Stimulated activated CD8-positive, alpha-beta memory T cell treated with anti-CD3 and anti-CD28 coated beads, Interleukin-12 subunit alpha, Interleukin-12 subunit beta, amount 100 ng/mL, for 1 hour (primary cell): Measurements from ENCODE around the gene DOK3.
A peak's percentile ranks its signal among the peaks of the same experiment; 100 is the strongest.

Experiments
- DNase-seq: peaks from one replicate; pipeline ENCODE4 v3.0.0-alpha.2; 2020; ENCODE audit warnings: low read depth

The DOK3 gene

DNA sequence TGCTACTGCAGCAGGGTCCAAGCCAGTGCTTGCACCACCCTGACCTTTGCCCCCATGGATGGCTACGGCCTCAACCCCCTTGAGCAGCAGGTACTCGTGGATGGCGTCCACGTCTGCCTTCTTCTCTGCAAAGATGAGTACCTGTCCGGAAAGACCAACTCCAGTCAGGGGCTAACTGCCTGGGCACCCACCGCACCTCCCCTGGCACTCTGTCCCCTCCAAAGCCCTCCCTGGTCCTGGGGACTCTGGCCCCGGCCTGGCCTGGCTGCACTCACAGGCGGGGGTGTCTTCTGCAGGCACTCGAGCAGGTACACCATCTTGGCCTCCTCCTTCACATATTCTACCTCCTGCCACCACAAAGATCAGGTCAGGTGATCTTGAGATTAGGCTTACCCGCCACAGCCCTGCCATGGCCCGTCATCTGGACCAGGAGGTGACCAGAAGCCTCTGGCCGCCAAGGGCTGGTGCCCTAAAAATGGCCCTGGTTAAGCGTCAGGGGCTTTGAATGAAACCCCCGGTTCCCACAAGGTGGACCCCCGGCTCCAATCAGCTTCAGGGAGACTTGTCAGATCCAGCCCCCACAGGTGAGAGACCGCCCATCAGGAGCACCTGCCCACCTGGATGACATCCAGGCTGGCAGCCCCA, 3.2 kb upstream of the DOK3 start:
- no peak for DNase-seq

DNA sequence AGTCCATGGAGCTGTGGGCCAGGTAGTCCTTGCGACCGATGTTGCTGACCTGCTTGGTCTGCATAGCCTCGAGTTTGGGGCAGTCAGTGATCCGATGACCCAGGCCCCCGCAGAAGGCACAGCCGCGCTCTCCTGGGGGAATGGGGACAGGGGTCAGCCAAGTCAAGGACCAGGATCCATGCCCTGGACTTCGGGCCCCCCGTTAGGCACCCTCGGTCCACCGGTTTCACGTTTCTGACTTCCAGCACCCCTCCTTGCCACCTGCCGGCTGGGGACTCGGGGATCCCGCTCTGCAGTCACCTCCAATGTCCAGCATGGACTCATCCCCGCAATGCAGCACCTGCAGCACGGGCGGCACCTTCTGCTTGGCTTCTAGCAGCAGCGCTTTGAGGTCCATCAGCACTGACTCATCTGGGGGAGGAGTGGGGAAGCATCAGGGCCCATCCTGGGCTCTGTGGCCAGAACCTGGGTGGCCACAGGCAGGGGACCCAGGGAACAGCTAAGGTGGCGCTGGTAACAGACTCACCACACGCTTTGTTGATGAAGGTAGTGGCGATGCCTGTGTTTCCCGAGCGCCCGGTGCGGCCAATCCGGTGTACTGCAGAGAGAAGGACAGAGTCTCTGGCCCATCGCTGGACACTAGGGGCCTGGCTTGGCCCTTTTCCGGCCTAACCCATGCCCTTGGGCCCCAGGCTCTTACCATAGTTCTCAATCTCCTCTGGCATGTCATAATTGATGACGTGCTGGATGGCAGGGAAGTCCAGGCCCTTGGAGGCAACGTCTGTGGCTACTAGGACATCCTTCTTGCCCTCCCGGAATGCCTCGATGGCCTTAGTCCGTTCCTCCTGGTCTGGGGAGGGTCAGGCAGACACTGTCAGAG, 2.4 kb upstream of the DOK3 start:
- no peak for DNase-seq

DNA sequence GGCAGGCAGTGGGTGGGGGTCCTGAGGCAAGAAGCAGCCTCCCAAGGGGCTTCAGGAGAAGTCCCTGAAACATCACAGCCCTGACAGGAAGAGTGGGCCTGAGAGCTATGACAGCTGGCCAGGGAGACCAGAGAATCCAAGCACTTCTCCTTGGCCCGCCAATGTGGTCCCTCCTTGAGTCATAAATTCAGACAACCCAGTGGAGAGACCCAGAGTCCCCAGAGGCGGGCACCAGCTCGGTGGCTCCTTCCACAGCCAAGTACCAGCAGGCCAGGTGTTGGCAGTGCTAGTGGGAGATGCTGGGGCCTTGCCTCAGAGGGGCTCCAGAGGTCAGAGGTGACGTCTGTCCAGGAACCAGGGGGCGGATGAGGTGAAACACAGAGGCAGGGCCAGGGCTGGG, 1.6 kb upstream of the DOK3 start:
- no peak for DNase-seq

DNA sequence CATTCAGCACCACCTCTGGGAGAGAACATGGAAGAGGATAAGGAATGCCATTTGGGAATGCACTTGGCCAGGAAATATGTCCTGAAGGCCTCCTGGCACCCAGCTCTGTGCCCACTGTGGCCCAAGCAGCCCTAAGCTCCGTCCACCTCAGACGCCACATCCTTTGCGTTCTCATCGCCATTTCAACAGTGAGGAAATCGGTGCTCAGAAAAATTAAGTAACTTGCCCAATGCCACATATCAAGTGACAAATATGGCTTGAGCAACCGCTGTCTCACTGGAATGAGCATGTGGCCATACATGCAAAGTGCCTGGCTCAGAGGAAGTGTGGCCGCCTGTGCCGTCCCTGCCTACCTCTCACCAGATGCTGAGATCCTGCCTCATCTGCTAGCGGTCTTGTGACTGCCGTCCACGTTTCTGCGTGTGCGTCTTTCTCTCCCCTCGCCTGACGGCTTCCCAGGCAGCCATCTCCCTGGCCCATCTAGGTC, 984 bp upstream of the DOK3 start:
- DNase-seq: no peak

DNA sequence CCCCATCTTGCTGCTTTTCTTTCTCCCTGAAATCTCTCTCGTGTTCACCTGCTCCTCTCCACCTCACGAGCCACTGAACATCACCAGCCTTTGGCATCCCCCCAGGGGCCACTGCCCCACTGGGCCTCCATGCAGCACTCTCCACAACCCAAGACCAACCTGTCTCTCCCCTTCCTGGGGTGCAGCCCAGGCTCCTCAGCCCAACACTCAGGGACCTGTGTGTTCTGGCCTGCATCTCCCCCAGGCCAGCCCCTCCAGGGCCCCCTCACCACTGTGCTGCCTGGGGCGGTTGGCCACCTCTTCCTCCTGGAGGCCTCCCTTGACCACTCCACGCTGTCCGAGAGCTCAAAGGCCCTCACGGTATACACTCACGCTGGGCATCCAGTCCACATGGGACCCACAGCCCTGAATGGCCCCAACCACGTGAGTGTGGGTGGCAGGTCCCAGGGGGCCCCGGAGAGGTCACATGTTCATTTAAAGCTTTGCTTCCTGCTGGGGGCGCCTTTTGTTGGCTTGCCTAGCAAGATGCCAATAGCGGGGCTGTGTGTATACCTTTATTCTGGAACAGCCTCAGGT, 453 bp upstream of the DOK3 start:
- DNase-seq: no peak

DNA sequence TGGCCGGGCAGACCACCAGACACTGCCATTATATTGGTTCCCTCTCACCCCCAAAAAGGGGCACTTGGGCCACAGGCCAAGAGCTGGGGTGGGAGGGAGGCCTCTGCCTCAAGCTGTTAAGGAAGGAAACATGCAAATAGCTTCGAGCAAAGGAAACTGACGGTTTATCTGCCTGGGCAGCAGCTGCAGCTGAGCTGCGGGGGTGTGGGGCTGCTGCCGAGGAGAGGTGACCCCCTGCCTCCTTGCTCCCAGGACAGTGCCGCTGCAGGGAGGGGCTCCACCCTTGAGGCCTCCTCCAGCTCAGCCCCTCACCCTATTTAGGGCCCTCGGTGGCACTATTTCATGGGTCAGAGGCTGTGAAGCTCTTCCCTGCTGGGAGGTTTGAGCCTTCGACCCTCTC, 789 bp downstream of the DOK3 start:
- DNase-seq: no peak

DNA sequence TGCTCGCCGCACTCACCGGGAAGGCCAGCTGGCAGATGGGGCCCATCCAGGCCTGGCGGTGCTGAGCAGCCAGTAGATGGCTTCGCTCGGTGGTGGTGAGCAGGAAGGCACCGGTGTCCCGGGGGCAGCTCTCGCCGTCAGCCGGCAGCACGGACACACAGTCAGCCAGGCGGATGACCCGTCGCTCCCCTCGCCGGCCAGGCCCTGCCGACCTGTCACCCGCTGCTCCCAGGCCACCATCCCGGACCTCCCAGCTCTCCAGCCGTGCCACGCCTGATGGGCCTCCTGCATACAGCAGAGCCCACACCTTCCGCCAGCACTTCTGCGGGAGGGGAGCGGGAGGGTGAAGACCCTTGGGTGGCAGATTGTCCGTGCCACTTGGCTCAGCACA, 1.4 kb downstream of the DOK3 start:
- DNase-seq: no peak

DNA sequence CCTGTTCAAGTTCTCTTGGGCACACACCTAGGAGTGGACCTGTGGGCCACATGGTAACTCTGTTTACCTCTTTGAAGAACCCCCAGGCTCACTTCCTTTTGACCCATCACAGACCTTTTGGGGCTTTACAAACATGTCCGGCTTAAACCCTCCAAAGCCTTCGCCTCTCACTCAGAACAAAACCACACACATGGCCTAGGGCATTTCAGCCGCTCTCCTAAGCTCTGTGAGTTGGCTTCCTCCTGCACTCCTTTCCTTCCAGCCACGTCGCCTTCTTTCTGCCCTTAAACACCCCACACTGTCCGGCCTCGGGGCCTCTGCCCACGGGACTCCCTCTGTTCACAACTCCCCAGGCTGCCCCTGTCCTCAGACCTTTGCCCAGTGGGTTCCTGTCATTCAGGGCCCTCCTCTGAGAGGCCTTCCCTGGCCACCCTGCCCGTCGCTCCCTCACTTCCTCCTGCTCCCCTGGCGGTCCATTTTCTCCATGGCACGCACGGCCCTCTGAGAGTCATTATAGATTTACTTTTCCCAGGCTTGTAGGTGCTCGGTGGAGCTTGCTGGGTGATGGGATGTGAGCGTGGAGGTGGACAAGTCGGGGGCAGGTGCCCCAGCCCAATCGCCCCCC, 1.9 kb downstream of the DOK3 start:
- no peak for DNase-seq

DNA sequence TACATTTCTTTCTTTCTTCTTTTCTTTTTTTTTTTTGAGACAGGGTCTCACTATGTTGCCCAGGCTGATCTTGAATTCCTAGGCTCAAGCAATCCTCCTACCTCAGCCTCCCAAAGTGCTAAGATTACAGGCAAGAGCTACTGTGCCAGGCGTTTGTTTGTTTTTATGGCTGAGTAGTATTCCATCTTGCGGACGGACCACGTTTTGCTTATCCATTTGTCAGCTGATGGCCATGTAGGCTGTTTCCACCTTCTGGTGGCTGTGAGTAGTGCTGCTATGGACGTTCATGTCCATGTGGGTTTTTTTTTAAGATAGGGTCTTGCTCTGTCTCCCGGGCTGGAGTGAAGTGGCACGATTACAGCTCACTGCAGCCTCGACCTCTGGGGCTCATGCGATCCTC, 2.5 kb downstream of the DOK3 start:
- DNase-seq: no peak

DNA sequence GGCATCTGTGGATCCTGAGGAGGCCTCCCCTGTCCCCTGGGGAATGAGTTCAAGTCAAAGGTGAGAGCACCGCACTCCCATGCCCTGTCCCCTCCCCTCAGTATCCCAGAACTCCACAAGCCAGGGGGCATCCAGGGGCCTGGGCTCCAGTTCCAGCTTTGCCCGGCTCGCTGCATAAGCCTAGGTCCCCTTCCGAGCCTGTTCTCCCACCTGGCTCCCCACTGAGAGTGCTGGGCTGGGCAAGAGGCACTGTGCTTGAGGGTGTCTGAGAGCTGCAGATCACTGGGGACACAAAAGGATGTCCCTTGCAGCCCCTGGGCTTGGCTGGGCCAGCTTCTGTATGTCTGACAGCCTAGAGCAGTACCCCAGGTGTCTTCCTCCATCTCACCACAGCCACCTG, 4.6 kb downstream of the DOK3 start:
- no peak for DNase-seq

DNA sequence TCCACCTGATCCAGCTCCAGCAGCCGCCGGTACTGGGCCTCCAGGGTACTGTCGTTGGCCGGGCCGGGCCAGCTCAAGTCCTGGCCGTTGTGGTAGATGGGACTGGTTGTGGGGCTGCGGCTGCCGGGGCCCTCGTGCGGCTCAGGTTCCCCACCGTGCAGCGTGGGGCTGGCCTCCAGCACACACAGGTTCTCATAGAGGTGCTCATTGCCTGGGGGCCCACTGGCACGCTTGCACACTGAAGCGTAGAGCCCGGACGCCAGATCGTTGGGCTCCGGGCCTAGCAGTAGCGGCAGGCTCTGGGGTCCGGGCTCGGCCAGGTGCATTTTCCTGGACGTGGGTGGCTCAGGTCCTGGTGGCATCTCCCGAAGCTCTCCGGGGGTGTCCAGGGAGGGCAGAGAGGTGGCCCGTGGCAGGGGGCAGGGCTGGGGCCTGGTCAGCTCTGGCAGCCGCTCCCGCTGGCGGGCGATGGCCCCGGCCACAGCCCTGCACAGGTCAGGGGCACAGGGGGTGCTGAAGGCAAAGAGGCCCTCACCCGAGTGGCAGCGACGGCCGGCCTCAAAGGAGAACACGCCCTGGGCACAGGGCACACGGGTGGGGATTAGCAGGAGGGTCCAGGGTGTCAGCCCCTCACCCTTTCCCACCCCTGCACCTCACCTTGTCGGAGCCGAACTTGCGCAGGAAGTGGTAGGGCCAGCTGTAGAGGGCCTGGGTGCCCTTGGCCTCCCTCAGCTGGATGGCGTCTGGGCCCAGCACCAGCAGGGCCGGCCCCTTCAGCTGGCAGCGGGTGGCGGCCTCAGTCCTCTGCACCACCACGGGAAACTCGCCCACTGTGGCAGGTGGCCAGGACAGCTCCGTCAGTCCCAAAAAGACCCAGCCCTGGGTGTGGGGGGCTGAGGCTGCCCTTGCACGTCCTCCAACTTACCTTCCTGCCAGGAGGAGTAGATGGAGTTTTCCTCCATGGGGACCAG, 5.3 kb downstream of the DOK3 start:
- DNase-seq: no peak

DNA sequence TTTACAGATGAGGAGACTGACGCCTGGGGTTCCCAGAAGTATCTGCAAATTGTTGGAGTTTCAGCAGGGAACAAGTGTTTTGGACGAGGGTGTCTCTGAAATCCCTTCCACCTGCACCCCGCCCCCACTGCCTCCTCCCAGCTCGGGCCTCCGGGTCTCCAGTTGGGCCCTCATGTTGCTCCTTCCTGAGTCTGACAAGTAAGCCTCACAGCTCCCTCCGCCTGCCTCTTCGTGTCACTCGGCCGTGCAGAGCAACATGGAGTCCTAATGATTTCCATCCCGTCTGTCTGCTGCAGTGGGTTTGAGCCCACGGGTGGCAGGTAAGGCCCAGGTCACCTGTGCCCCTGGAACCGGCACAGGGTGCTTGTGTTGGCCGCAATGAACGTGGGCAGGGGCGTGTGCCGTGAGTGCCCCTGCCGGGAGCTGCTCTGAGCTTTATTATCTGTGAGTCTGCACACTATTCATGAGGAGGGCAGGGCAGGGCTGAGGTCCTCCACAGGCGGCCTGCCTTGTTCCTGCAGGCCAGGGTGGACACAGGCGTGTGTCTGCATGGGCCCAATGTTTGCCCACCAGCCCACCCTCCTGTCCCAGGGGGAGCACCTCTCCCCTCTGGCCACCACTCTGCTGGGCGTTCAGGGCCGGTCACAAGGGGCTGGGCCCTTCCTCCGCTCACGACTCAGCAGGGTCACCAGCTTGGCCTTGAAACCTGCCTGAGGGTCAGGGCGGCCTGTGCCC, 6.1 kb downstream of the DOK3 start:
- DNase-seq: no peak

DNA sequence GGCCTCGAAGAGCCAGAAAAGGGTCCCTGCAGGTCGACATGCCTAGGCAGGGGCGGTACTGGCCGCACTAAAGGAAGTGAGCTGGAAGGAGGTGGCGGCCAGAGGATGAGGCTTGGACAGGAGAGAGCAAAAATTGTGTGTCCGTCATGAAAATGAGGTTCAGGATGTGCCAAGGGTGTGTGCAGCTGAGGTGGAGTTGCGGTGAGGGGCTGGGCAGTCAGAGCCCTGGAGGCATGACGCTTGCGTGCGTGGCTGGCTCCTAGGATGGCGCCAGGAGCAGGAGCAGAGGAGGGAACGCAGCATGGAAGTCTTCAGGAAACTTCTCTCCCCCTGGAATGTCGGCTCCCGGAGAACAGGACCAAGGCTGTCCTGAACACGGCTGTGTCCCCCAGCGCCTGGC, 6.7 kb downstream of the DOK3 start:
- DNase-seq: no peak

DNA sequence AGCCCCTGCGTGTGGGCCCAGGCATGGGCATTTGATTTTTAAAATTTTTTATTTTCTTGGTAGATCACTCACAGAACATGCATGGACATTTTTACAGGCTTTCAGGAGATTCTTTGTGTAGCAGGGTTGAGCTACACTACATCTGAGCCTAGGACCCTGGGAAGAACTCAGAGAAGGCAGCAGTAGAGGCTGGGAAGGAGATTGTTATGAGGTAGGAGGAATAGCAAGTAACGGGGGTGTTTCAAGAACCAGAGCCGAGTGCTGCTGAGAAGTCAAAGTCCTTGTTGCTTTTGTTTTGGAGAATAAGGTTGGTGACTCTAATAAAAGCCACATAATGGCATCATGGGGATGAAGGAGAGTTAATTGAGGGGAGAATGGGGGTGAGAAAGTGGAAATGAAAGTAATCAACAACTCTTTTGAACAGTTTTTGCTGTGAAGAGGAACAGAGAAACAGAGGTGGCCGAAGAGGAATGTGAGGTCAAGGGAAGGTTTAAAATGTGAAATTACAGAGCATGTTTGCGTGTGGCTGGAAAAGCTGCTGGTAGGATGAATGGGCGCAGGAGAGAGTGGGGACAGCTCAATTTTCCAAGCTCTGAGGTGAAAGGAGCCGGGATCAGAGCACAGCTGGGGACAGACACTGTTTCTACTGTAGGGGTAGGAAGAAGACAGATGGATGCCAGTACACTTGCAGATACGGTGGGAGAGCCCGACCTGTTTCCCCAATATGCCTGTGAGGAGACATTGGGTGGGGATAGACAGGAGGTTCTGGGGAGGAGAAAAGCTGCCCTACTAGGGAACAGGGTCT, 7.5 kb downstream of the DOK3 start:
- no peak for DNase-seq

DNA sequence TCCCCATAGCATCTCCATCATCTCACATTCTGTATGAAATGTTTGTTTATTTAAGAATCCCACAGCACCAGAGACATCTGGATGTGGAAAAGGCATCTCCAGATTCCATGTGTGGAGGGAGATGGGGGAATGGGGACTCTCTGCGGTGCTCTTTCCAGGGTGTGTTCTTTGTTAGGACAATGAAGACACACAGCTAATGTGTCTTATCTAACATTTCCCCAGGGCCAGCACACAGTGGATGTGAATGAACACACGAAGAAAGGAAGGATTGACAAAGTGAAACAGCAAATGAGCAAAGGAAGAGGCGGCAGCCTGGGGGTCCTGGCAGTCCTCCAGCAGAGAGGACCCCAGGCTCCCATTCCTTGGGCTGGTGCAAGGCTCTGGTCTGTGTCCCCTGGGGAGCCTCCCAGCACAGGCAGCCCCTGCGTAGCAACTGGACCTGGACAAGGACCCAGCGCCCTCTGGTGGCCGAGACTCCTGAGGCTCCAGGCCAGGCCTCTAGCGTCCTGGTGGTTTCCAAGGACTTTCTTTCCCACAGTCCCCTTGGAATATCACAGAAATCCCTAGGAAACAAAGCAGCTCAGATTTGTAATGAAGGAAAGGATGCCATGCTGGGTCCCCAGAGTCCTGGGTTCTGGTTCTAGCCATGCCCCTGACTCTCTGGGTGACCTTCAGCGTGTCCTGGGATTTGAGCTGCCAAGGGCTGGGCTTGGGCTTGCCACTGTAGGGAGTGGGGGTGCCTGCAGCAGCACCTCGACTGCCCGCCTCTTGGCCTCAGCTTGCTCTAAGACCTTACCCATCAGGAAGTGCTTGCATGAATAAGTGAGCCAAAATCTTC, 8.7 kb downstream of the DOK3 start:
- peak; percentile 82 for DNase-seq

DNA sequence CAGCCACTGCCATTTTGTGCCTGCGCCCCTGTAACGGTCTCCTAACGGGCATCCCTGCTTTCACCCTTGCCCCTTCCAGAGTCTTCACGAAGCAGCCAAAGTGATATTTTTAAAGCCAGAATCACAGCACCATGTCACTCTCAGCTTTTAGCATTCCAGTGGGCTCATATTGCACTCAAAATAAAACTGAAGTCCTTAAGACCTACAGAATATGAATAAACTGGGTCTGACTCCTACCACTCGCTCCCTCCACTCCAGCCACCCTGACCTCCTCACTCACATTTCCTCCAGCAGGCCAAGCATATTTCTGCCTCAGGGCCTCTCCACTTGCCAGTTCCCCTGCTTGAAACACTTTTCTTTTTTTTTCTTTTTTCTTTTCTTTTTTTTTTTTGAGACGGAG, 9.8 kb downstream of the DOK3 start:
- DNase-seq: no peak

DNA sequence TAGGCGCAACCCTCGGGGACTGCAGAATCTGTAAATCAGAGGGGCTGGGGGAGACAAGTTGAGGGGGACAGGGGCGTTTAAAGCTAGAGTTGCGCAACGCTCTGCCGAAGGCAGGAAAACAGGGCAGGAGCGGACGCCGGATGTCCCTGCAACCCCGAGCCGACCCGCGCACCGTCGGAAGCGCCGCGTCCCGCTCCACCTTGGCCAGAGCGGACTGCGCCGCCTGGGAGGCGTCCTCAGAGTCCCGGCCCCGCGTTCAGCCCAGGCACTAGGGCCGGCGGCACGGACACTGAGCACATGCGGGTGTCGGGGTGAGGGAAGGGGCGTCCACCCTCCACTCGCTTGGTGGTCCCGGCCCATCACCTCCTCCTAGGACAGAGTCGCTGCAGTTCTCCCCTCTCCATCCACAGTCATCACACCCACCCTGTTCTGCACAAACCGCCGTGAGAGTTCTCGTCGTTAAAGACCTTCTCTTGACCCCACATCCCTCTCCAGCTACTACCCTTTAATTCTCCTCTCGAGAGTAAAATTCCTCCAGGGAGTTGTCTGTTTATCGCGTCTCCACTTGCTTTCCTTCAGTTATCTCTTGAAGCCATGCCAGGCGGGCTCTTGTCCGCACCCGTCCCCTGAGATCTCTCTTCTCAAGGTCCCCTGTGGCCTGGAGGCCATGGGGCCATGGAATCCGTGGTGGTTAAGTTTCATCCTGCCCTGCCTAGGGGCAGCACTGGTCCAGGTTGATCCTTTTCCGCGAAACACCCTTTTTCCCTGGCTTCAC, 11.4 kb downstream of the DOK3 start:
- DNase-seq: no peak

DNA sequence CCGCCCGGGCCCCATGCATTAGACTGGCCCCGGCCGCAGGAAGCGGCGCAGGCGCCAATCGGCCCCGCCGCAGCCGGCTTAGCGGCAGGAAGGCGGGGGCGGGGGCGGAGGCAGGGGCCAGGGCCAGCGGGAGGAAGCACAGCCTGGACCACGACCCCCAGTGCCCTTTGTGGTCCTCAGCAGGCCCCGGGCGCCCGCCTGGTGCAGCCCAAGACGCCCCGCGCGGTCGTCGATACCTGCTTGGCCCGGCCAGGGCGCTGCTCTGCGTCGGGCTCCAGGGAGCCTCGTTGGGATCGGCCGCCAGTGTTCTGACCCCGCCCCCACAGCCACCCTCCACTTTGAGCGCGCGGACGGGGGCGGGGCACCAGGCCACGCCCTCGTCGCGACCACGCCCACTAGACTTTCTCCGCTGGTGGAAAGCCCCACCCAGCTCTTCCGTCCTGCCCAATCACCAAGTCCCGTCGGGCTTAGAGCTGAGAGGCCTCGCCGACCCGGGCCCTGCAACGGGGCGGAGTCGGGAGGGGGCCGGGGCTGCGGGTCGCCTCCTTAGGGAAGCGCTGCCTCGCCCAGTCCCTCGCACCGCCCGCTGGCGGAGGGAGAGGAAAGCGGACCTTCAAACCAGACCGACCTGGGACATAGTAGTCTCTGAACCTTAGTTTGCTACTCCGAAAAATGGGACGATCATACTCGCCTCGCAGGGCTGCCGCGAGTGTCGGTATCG, 12.2 kb downstream of the DOK3 start, which contains the start of gene PDLIM7:
TSS of gene PDLIM7 (minus strand) at position 313 of the 721 bp plus-strand sequence. CDS start 1,092 bp downstream, outside the sequence.
- peak; percentile 86 for DNase-seq
